GM12874 (cell line): ENCODE data around the gene SAP25.
A peak's percentile ranks its signal among the peaks of the same experiment; 100 is the strongest.

Experiments used
- TF ChIP-seq, protein P1 (sequence below): IDR thresholded peaks from 2 replicates; pipeline ENCODE4 v1.5.1; 2011; ENCODE audit warnings: low read depth, mild to moderate bottlenecking, control low read depth, low read length, moderate library complexity; ENCODE audit not compliant: insufficient read depth

The SAP25 gene

DNA sequence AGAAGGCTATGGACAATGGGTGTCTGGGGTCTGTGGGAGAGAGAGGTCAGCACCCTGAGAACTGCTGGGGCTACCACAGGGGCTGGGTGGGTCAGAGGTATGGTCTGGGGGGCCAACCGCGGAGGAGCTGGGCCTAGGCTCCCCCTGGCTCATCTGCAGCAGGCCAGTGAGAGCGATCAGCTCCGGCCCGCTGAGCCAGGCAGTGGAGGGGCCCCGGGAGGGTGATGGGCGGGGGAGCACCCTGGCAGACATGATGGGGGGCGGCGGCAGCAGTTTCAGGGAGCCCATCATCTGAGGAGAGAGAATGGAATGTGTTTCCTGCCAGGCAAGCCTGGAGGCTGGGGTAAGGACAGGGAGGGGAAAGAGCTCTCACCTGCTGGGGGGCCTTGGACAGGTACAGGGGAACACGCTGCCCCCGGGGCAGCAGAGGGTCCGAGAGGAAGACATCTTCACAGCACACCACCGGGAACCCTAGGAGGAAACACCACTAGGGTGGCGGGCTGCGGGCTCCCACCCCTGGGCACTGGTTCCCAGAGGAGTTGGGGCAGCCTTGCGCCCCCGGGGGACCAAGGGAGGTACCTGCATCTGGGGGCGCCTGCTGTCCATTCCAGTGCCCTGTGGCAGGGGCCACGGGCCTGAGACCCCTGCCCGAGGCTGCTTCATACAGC, 1.3 kb downstream of the SAP25 start:
- TF ChIP-seq, protein P1, sequence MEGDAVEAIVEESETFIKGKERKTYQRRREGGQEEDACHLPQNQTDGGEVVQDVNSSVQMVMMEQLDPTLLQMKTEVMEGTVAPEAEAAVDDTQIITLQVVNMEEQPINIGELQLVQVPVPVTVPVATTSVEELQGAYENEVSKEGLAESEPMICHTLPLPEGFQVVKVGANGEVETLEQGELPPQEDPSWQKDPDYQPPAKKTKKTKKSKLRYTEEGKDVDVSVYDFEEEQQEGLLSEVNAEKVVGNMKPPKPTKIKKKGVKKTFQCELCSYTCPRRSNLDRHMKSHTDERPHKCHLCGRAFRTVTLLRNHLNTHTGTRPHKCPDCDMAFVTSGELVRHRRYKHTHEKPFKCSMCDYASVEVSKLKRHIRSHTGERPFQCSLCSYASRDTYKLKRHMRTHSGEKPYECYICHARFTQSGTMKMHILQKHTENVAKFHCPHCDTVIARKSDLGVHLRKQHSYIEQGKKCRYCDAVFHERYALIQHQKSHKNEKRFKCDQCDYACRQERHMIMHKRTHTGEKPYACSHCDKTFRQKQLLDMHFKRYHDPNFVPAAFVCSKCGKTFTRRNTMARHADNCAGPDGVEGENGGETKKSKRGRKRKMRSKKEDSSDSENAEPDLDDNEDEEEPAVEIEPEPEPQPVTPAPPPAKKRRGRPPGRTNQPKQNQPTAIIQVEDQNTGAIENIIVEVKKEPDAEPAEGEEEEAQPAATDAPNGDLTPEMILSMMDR = 0 out of 2 replicates have a peak, but pooled peaks have one; percentile 2

DNA sequence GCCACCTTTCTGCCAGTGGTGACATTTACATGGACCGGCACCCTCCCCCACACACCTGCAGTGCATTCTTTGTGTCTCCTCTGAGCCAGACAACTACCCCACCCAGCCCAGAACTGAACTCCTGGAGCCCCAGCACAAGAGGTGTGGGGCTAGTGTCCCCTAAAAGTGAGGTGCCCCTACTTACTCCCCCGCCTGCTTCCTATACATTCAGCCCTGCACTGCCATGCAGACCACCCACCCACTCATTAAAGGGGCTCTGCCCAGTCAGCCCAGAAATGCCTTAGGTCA, 1.9 kb downstream of the SAP25 start:
- TF ChIP-seq, protein P1 = no peak

DNA sequence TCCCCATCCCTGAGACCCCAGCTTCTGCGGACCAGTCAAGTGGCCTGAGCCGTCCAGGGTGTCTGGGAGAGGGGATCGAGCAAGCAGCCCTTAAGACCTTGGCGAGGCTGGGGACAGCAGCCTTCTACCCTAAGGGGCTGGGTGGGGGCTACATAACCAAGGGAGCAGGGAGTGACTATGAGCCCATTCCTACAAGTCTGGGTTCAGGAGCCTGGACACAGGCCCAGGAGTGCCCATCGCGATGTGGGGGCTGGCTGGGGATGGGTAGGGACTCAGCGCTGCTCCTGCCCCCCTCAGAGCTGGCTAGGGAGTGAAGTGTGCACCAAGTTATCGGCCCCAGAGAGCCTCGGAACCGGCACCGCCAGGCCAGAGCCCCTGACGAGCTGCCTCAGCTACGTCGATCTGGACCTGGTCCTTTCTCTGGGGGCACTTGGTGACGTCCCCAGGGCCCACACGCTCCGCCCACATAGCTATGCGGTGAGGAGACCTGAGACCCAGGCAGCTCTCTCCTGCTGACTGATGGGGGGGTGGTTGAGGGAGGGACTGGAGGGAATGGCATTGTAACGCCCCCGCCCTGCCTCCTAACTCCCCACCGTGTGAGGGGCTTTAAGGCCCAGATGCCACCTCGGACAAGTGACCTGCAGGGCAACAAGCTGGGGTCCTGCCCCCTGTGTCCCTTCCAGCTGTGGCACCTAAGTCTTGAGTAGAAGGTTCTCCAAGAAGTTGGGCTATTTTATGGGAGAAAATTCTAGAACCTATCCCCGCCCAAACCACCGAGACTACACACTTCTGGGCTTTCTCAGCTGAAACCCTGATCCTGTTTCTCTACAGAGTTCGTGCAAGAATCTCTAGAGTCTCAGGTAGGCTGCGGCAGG, 2.5 kb downstream of the SAP25 start:
- TF ChIP-seq, protein P1 = no peak

DNA sequence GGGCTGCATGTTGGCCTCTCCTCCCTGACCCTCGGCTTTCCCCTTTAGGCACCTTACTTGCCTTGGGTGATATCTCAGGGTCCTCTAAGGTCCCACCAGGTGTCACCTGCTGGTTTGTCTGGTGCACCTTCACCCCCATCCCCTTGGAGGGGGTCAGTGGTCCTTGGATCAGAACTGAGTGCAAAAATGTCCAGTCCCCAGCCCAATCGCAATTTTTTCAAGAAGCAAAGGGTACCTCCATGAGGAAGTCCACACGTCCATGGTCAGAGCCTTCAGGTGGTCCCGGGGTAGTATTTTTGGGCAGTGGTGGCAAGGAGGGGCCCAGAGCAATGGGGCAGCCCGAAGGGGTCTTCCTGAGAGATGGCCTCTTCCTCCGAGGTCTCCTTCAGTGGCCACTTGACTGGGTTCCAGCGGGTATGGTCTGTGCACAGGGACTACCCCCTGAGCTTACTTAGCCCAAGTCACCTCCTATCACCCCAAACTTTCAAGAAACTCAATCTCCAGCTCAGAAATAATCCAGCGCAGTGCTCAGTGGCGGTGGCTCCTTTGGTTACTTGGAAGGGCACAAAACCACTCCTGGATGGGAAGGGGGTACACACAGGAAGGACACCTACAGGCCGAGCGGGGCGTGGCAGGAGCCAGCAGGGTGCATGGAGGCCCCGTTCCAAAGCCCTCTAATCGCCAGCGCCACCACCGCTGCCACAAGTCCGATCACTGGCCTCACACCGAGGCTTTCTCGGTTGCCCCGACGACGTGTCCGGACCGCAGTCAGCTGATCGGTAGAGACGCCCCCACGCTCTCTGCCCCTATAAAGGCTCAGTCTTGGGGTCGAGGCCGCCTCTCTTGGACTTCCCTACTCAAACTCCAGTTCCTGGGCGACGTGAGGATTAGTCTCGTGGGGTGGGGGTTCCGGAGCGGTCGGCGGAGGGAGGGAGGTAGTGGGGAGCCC, 4.5 kb downstream of the SAP25 start:
- TF ChIP-seq, protein P1 = peak; percentile 68

DNA sequence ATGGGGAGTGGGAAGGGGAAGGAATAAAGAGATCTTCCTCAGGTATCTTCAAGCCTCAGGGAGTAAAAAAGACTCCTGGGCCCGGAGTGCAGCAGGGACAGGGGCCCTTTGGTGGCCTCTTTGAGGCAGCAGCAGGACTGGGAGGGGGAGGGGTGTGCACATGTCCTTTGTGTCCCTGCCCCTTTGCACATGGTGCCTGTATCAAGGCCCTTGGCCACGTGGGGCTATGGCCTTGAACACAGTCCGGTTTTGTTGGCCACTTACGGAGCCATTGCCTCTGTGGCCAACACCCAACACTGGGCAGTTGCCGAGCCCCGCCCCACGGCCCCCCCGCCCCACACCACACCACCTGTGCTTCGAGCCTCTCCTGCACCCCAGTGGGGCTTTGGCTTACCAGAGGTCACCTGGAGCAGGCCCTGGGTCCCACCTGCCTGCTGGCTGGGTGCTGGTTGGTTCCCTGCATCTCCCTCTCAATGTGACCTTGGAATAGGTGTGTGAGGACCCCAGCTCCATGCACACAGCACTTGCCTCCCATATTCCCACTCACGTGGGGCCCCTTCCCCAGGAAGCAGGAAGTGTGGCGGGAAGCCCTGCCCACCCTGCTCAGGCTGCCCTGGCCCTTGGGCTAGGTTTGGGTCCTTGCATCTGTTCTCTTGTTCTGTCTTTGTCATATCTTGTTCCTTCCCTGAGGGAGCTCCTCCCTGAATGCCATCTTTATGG, 5.4 kb downstream of the SAP25 start:
- TF ChIP-seq, protein P1 = no peak

DNA sequence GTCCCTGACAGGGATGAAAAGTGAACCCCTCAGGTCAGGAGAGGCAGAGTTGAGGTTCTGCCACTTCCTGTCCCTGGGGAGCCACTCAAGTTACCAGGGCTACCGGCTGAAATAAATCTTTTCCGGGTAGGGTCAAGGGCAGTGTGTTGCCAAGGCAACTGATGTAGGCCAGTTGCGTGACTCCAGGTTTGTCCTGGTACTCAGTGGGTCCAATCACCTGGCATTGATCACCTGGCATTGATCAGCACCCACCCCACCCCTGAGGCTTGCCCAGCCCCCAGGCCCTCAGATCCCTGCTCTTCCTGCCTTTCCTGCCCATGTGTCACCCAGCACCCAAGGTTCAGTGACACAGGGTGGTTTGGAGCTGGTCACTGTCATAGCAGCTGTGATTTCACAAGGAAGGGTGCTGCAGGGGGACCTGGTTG, 5.9 kb downstream of the SAP25 start:
- TF ChIP-seq, protein P1 = no peak
